HCT116 (cell line): Measurements from ENCODE around the gene MRRF. TPM values are rescaled to one million over a fixed set of nuclear protein-coding genes. Genes with fewer than 3 reads are reported as not detected.

ENCODE experiments used
- ATAC-seq: fragments of 200-7000 bp; cut with Tn5 transposase; 2 replicates; pipeline ENCODE4 v1.9.1; 2020; ENCODE audit warnings: mild to moderate bottlenecking, moderate library complexity
- BruUV-seq: library from RNA; stranded (reverse); fragments of 400-500 nt; replicated peaks from 2 replicates; lab custom pipeline; 2021; lab: Mats Ljungman, UMichigan
- CTCF ChIA-PET: fragments of 300-600 bp; sonication (Branson Sonifier 250); formaldehyde crosslinking; loops from one replicate; lab custom pipeline; 2021; ENCODE audit warnings: antibody characterized with exemption; lab: Charles Lee
- POLR2A ChIA-PET: fragments of 300-600, 350-600 bp; sonication (Branson Sonifier 250); formaldehyde crosslinking; loops from one replicate; lab custom pipeline; 2021; ENCODE audit warnings: antibody characterized with exemption; lab: Charles Lee
- RAD21 ChIA-PET, 2 experiments: fragments of 300-600 bp; sonication (Branson Sonifier 250); formaldehyde crosslinking; loops; one replicate each; lab custom pipeline; 2023; ENCODE audit warnings: low total read pairs in 2 of 2; ENCODE audit not compliant: uncharacterized antibody in 2 of 2, unreplicated experiment in 2 of 2, low non-redundant PET in 1 of 2; lab: Charles Lee
- DNase-seq: peaks from one replicate; pipeline ENCODE4 v3.0.0-alpha.2; 2010; ENCODE audit warnings: low read depth, low spot score
- H2AFZ ChIP-seq: fragments of 200-600 bp; shearing (Covaris generic), sonication (generic); 2 replicates; pipeline ENCODE4 v1.6.1; 2017; ENCODE audit warnings: low read depth, mixed run types, mixed read lengths, antibody characterized with exemption, low read length; ENCODE audit not compliant: poor library complexity, severe bottlenecking
- H3K27ac ChIP-seq: 2 replicates; pipeline ENCODE4 v1.5.1; 2012; ENCODE audit warnings: low read depth, low read length
- H3K27me3 ChIP-seq: fragments of 200-600 bp; sonication (generic); 2 replicates; pipeline ENCODE4 v1.6.1; 2016; ENCODE audit warnings: mixed run types, low read length, mixed read lengths; ENCODE audit not compliant: insufficient read depth
- H3K36me3 ChIP-seq, 2 experiments: fragments of 200-500 bp in 1 of 2; fragments of 200-600 bp in 1 of 2; sonication (Bioruptor generic) in 1 of 2; sonication (generic) in 1 of 2; 2 replicates each; pipeline versions ENCODE4 v1.5.1 to v1.6.1; 2014 to 2016; ENCODE audit warnings: low read length in 2 of 2, inconsistent platforms in 1 of 2, mixed read lengths in 1 of 2, mixed run types in 1 of 2; ENCODE audit not compliant: insufficient read depth in 2 of 2, control insufficient read depth in 1 of 2
- H3K4me1 ChIP-seq, 2 experiments: fragments of 200-600 bp in 1 of 2; sonication (generic) in 1 of 2; 2 replicates each; pipeline versions ENCODE4 v1.5.1 to v1.6.1; 2012 to 2017; ENCODE audit warnings: low read length in 2 of 2, inconsistent platforms in 1 of 2, mild to moderate bottlenecking in 1 of 2, mixed read lengths in 1 of 2, mixed run types in 1 of 2, moderate library complexity in 1 of 2; ENCODE audit not compliant: insufficient read depth in 2 of 2, control insufficient read depth in 1 of 2
- H3K4me2 ChIP-seq: fragments of 200-600 bp; sonication (generic); 2 replicates; pipeline ENCODE4 v1.6.1; 2017; ENCODE audit warnings: mixed run types, low read length, mixed read lengths
- H3K4me3 ChIP-seq, 2 experiments: fragments of 200-600 bp in 1 of 2; sonication (generic) in 1 of 2; replicated peaks in 1 of 2; 2 replicates each; pipeline ENCODE4 v1.5.1; 2011 to 2016; ENCODE audit warnings: low read length in 2 of 2, control low read depth in 1 of 2, low read depth in 1 of 2, mild to moderate bottlenecking in 1 of 2, mixed read lengths in 1 of 2, mixed run types in 1 of 2
- H3K79me2 ChIP-seq: fragments of 200-600 bp; sonication (generic); 2 replicates; pipeline ENCODE4 v1.6.1; 2017; ENCODE audit warnings: mild to moderate bottlenecking, mixed run types, low read length, moderate library complexity, mixed read lengths; ENCODE audit not compliant: insufficient read depth
- H3K9ac ChIP-seq: fragments of 200-600 bp; sonication (generic); 2 replicates; pipeline ENCODE4 v1.6.1; 2016; ENCODE audit warnings: low read length, mixed read lengths
- H3K9me2 ChIP-seq: fragments of 200-600 bp; sonication (generic), shearing (Covaris generic); 2 replicates; pipeline ENCODE4 v1.6.1; 2017; ENCODE audit warnings: mixed run types, mild to moderate bottlenecking, moderate library complexity; ENCODE audit not compliant: insufficient read depth
- H3K9me3 ChIP-seq, 2 experiments: fragments of 200-500 bp in 1 of 2; fragments of 200-600 bp in 1 of 2; sonication (Bioruptor generic) in 1 of 2; sonication (generic) in 1 of 2; 2 replicates each; pipeline ENCODE4 v1.6.1; 2014 to 2017; ENCODE audit warnings: low read length in 2 of 2, mixed read lengths in 2 of 2, inconsistent platforms in 1 of 2, low read depth in 1 of 2, mild to moderate bottlenecking in 1 of 2, mixed run types in 1 of 2, moderate library complexity in 1 of 2; ENCODE audit not compliant: control insufficient read depth in 1 of 2, insufficient read depth in 1 of 2
- H4K20me1 ChIP-seq: fragments of 200-600 bp; sonication (generic), shearing (Covaris generic); 2 replicates; pipeline ENCODE4 v1.6.1; 2017; ENCODE audit warnings: mixed run types, mild to moderate bottlenecking, moderate library complexity; ENCODE audit not compliant: insufficient read depth
- CBX3 ChIP-seq: IDR thresholded peaks from 2 replicates; pipeline ENCODE4 v1.6.1; 2012; ENCODE audit warnings: low read depth
- CEBPB ChIP-seq: IDR thresholded peaks from 2 replicates; pipeline ENCODE4 v1.6.1; 2012; ENCODE audit warnings: low read depth
- CTCF ChIP-seq, 3 experiments: fragments of 200-600 bp in 1 of 3; sonication (generic) in 1 of 3; IDR thresholded peaks in 2 of 3; conservative IDR thresholded peaks in 1 of 3; 2 replicates each; pipeline ENCODE4 v1.5.1; 2012 to 2017; ENCODE audit warnings: low read depth in 2 of 3, low read length in 2 of 3, antibody characterized with exemption in 1 of 3, borderline replicate concordance in 1 of 3, control low read depth in 1 of 3, mild to moderate bottlenecking in 1 of 3, mixed read lengths in 1 of 3, mixed run types in 1 of 3, moderate library complexity in 1 of 3; ENCODE audit not compliant: insufficient read depth in 1 of 3
- EGR1 ChIP-seq: IDR thresholded peaks from 2 replicates; pipeline ENCODE4 v1.6.1; 2012; ENCODE audit warnings: low read depth
- EZH2 ChIP-seq: fragments of 200-600 bp; sonication (generic); IDR thresholded peaks from 2 replicates; pipeline ENCODE4 v1.6.1; 2017; ENCODE audit warnings: antibody characterized with exemption, mixed run types
- EZH2phosphoT487 ChIP-seq: fragments of 200-600 bp; IDR thresholded peaks from 2 replicates; pipeline ENCODE4 v1.6.1; 2018; ENCODE audit warnings: antibody characterized with exemption, borderline replicate concordance
- FOSL1 ChIP-seq: IDR thresholded peaks from 2 replicates; pipeline ENCODE4 v1.6.1; 2012; ENCODE audit warnings: low read depth
- MAX ChIP-seq: IDR thresholded peaks from 2 replicates; pipeline ENCODE4 v1.6.1; 2012
- POLR2AphosphoS5 ChIP-seq: IDR thresholded peaks from 2 replicates; pipeline ENCODE4 v1.6.1; 2011; ENCODE audit warnings: mild to moderate bottlenecking, low read depth, low read length, moderate library complexity
- RAD21 ChIP-seq: IDR thresholded peaks from 2 replicates; pipeline ENCODE4 v1.6.1; 2012; ENCODE audit warnings: low read depth, mild to moderate bottlenecking
- SP1 ChIP-seq: IDR thresholded peaks from 2 replicates; pipeline ENCODE4 v1.6.1; 2012; ENCODE audit warnings: low read depth
- SRF ChIP-seq: IDR thresholded peaks from 2 replicates; pipeline ENCODE4 v1.6.1; 2012; ENCODE audit warnings: low read depth
- YY1 ChIP-seq: IDR thresholded peaks from 2 replicates; pipeline ENCODE4 v1.6.1; 2011; ENCODE audit warnings: low read length, low read depth, moderate library complexity, mild to moderate bottlenecking; ENCODE audit not compliant: insufficient replicate concordance; ENCODE audit errors: extremely low read depth
- ZBTB33 ChIP-seq: IDR thresholded peaks from 2 replicates; pipeline ENCODE4 v1.6.1; 2011; ENCODE audit warnings: mild to moderate bottlenecking, low read length, moderate library complexity; ENCODE audit not compliant: insufficient replicate concordance; ENCODE audit errors: extremely low read depth
- ZFX ChIP-seq: fragments of 450-650 bp; IDR thresholded peaks from 2 replicates; pipeline ENCODE4 v1.6.1; 2017
- intact Hi-C: fragments of 100-400 bp; cut with micrococcal nuclease; formaldehyde crosslinking; loops from 2 replicates; pipeline ENCODE4 v1.10.0; 2022
- total RNA-seq: library from RNA; stranded (reverse); gene quantifications from one replicate; pipeline ENCODE4 v1.2.1, GENCODE V29; 2021; ENCODE audit not compliant: unreplicated experiment
- TF ChIP-seq, protein P1 (sequence below): IDR thresholded peaks from 2 replicates; pipeline ENCODE4 v1.6.1; 2012
- TF ChIP-seq, protein P2 (sequence below): IDR thresholded peaks from 2 replicates; pipeline ENCODE4 v1.6.1; 2012; ENCODE audit warnings: low read depth

The MRRF gene
- total RNA-seq, 1 experiment from 2014 or later, result 88.6 TPM

DNA sequence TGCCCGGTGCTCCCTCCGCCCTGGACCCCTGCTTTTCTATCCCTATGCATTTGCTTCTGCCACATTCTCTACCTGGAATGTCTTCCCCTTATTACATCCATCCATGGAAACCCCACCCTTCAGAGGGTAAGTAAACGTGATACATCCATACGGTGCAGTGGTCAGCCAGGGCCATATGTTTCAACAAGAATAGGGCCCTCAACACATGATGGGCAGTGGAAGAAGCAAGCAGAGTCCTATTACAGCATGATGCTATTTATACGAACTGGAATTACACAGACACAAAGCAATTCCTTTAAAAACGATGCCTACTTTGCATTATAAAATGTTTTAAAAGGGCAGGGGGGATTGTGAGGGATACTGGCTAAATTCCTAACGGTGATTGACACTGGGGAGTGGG lies 68.0 kb downstream of the MRRF start:
- intact Hi-C loops, result no loop called here
- no peak overlapping the region for H3K4me3 ChIP-seq
- POLR2A ChIA-PET, result no interaction called here
- H3K79me2 ChIP-seq, result no peaks in the 10 kb centered on the region
- ATAC-seq (no peak), DNase-seq (no peak)
- no peaks in the 10 kb centered on the region for H4K20me1 ChIP-seq
- CTCF ChIA-PET, result no interaction called here
- H2AFZ ChIP-seq, result no peak overlapping the region
- RAD21 ChIA-PET, result no interaction called here
- BruUV-seq, result no TSS peak
- H3K4me2 ChIP-seq, result no peak overlapping the region
- peaks cover 4 to 5% of the 10 kb centered on the region in 2 experiments; a peak in 2 of 4 replicates for H3K4me1 ChIP-seq
- H3K27ac ChIP-seq, result no peak overlapping the region
- H3K9me3 ChIP-seq, result no peaks in the 10 kb centered on the region
- peaks cover 0 to 6% of the 10 kb centered on the region in 2 experiments; a peak in 1 of 4 replicates for H3K36me3 ChIP-seq
- no peak for TF ChIP-seq SP1
- TF ChIP-seq EZH2phosphoT487, result no peak
- no peak for TF ChIP-seq CTCF (IDR thresholded peaks at IDR 0.05 in 2 of 3, conservative IDR thresholded peaks at IDR 0.05 in 1 of 3; ENCODE audit: borderline replicate concordance in 1 of 3, insufficient read depth in 1 of 3, low read depth in 2 of 3, low read length in 2 of 3)
- no peak for TF ChIP-seq SRF
- no peak for TF ChIP-seq EGR1
- no peak for TF ChIP-seq FOSL1
- TF ChIP-seq, protein P1, sequence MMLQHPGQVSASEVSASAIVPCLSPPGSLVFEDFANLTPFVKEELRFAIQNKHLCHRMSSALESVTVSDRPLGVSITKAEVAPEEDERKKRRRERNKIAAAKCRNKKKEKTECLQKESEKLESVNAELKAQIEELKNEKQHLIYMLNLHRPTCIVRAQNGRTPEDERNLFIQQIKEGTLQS, result no peak
- no peak for TF ChIP-seq ZBTB33
- TF ChIP-seq EZH2, result no peak
- TF ChIP-seq RAD21, result no peak
- TF ChIP-seq POLR2AphosphoS5, result no peak
- TF ChIP-seq, protein P2, sequence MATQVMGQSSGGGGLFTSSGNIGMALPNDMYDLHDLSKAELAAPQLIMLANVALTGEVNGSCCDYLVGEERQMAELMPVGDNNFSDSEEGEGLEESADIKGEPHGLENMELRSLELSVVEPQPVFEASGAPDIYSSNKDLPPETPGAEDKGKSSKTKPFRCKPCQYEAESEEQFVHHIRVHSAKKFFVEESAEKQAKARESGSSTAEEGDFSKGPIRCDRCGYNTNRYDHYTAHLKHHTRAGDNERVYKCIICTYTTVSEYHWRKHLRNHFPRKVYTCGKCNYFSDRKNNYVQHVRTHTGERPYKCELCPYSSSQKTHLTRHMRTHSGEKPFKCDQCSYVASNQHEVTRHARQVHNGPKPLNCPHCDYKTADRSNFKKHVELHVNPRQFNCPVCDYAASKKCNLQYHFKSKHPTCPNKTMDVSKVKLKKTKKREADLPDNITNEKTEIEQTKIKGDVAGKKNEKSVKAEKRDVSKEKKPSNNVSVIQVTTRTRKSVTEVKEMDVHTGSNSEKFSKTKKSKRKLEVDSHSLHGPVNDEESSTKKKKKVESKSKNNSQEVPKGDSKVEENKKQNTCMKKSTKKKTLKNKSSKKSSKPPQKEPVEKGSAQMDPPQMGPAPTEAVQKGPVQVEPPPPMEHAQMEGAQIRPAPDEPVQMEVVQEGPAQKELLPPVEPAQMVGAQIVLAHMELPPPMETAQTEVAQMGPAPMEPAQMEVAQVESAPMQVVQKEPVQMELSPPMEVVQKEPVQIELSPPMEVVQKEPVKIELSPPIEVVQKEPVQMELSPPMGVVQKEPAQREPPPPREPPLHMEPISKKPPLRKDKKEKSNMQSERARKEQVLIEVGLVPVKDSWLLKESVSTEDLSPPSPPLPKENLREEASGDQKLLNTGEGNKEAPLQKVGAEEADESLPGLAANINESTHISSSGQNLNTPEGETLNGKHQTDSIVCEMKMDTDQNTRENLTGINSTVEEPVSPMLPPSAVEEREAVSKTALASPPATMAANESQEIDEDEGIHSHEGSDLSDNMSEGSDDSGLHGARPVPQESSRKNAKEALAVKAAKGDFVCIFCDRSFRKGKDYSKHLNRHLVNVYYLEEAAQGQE, result no peak
- no peak for TF ChIP-seq CBX3
- TF ChIP-seq ZFX, result no peak
- TF ChIP-seq MAX, result no peak
- TF ChIP-seq YY1, result no peak
- no peak for TF ChIP-seq CEBPB
- H3K27me3 ChIP-seq, result no peaks in the 10 kb centered on the region
- no peaks in the 10 kb centered on the region for H3K9me2 ChIP-seq
- no peak overlapping the region for H3K9ac ChIP-seq
